ENCODE measurements around the gene MYCBPAP. TPM values are rescaled to one million over a fixed set of nuclear protein-coding genes. Genes with fewer than 3 reads are reported as not detected.

MYCBPAP gene
- total RNA-seq, 3 donors from 2014 or later, result 0.66 to 1.9 (median 1.3) TPM

DNA sequence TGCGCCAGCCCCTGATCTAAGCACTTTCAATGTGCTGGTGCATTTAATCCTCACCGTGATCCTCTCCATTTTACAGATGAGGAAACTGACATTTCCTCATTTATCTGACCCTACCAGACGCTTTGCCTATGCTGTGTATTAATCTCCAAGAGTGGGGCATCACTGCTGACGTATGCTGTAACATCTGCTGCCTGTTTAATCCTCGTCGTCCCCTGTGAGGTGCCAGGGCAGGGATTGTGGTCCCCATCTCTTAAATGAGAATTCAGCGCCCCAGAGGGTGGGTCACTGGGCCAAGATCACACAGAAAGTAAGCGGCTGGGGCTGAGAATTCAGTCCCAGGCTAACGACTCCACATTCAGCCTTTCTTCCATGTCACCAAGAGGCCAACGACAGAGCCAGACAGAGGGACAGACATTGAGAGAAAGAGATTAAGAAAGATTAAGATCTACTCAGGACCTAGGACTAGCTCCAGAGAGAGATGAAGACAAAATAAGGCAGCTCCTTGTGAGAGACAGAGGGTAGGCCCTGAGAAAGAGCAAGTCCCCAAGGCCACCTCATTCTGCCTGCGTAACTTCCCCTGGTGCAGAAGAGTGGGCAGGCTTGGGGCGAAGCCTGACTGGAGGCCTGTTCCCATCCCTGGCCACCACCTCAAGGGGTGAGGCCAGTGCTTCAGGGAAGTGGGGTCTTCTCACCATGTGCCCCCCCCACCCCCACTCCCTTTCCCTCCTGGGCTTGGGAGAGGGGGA, 65.8 kb downstream of the MYCBPAP start:
- H3K27me3 ChIP-seq, result no peaks in the 10 kb centered on the region
- intact Hi-C loops (cut with DNase I; ENCODE audit: low total_unique reads), result no loop called here
- H3K9me3 ChIP-seq, result no peaks in the 10 kb centered on the region
- no peak for DNase-seq (ENCODE audit: low spot score in 2 of 2)
- TF ChIP-seq, protein P1, sequence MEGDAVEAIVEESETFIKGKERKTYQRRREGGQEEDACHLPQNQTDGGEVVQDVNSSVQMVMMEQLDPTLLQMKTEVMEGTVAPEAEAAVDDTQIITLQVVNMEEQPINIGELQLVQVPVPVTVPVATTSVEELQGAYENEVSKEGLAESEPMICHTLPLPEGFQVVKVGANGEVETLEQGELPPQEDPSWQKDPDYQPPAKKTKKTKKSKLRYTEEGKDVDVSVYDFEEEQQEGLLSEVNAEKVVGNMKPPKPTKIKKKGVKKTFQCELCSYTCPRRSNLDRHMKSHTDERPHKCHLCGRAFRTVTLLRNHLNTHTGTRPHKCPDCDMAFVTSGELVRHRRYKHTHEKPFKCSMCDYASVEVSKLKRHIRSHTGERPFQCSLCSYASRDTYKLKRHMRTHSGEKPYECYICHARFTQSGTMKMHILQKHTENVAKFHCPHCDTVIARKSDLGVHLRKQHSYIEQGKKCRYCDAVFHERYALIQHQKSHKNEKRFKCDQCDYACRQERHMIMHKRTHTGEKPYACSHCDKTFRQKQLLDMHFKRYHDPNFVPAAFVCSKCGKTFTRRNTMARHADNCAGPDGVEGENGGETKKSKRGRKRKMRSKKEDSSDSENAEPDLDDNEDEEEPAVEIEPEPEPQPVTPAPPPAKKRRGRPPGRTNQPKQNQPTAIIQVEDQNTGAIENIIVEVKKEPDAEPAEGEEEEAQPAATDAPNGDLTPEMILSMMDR (IDR thresholded peaks at IDR 0.05), result no peak
- TF ChIP-seq POLR2AphosphoS5 (IDR thresholded peaks at IDR 0.05) (no peak), POLR2A (IDR thresholded peaks at IDR 0.05) (no peak)
- no peaks in the 10 kb centered on the region for H3K4me1 ChIP-seq
- no peak overlapping the region for H3K27ac ChIP-seq
- H3K36me3 ChIP-seq, result no peaks in the 10 kb centered on the region
- no peak overlapping the region for H3K4me3 ChIP-seq

DNA sequence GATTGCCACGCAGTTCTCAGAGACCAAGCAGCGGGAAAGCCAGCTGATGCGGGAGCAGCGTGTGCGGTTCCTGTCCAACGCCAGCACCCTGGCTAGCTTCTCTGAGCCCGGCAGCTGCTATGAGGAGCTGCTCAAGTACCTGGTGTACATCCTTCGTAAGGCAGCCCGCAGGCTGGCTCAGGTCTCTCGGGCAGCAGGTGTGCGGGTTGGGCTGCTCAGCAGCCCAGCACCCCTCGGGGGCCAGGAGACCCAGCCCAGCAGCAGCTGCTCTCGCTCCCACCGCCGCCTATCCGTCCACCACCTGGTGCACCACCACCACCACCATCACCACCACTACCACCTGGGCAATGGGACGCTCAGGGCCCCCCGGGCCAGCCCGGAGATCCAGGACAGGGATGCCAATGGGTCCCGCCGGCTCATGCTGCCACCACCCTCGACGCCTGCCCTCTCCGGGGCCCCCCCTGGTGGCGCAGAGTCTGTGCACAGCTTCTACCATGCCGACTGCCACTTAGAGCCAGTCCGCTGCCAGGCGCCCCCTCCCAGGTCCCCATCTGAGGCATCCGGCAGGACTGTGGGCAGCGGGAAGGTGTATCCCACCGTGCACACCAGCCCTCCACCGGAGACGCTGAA, 67.5 kb downstream of the MYCBPAP start:
- H3K27ac ChIP-seq, result no peak overlapping the region
- H3K27me3 ChIP-seq, result no peaks in the 10 kb centered on the region
- no peaks in the 10 kb centered on the region for H3K9me3 ChIP-seq
- intact Hi-C loops (cut with DNase I; ENCODE audit: low total_unique reads), result no loop called here
- no peak overlapping the region for H3K4me3 ChIP-seq
- TF ChIP-seq POLR2A (IDR thresholded peaks at IDR 0.05) (no peak), POLR2AphosphoS5 (IDR thresholded peaks at IDR 0.05) (no peak)
- TF ChIP-seq, protein P1 (IDR thresholded peaks at IDR 0.05), result no peak
- no peaks in the 10 kb centered on the region for H3K36me3 ChIP-seq
- H3K4me1 ChIP-seq, result no peaks in the 10 kb centered on the region
- no peak for DNase-seq (ENCODE audit: low spot score in 2 of 2)

DNA sequence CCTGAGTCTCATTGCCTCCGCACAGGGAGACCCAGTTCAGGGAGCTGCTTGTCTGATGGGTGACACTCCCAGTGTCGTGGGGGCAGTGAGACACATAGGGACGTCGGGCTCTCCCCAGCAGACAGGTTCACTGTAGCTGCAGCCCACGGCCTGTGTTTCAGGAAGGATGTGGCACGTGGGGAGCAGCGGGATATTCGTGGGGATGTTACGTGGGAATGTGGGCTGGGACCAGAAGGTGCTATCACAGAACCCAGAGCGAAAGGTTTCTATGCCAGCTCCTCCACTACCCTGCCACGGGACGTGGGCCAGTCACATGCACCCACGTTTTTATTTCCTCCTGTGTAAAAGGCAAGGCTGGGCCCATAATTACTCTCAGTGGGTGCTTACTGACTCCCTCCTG, 68.6 kb downstream of the MYCBPAP start:
- Histone ChIP-seq H3K4me3 (no peak overlapping the region), H3K9me3 (no peaks in the 10 kb centered on the region), H3K27me3 (no peaks in the 10 kb centered on the region), H3K36me3 (no peaks in the 10 kb centered on the region), H3K27ac (no peak overlapping the region), H3K4me1 (no peaks in the 10 kb centered on the region)
- TF ChIP-seq, protein P1 (IDR thresholded peaks at IDR 0.05), result no peak
- TF ChIP-seq POLR2A (IDR thresholded peaks at IDR 0.05) (no peak), POLR2AphosphoS5 (IDR thresholded peaks at IDR 0.05) (no peak)
- intact Hi-C loops (cut with DNase I; ENCODE audit: low total_unique reads), result no loop called here
- no peak for DNase-seq (ENCODE audit: low spot score in 2 of 2)

DNA sequence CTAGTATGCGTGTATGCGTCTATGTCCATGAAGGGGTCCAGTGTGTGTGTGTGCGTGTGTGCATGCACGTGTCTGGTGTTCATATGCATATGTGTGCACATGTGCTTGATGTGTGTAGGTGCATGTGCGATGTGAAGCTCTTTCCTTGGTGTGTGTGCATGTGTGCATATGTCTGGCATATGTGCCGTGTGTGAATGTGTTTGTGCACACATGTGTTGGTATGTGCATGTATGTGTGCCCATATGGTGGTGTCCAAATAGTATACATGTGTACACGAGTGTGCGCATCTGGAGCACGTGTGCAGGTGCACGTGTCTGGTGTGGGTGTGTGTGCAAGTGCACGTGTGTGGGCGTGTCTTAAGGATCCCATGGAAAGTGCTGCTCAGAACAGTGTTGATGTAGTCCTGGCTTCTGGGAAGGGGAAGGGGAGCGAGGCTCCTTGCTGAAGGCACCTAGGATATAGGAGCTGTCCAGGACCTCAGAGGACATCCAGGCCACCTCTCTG, 69.3 kb downstream of the MYCBPAP start:
- TF ChIP-seq, protein P1 (IDR thresholded peaks at IDR 0.05), result no peak
- no peak for TF ChIP-seq POLR2A (IDR thresholded peaks at IDR 0.05)
- no peak for TF ChIP-seq POLR2AphosphoS5 (IDR thresholded peaks at IDR 0.05)
- H3K27ac ChIP-seq, result no peak overlapping the region
- no peak overlapping the region for H3K4me3 ChIP-seq
- no peaks in the 10 kb centered on the region for H3K27me3 ChIP-seq
- no peaks in the 10 kb centered on the region for H3K9me3 ChIP-seq
- intact Hi-C loops (cut with DNase I; ENCODE audit: low total_unique reads), result no loop called here
- no peak for DNase-seq (ENCODE audit: low spot score in 2 of 2)
- no peaks in the 10 kb centered on the region for H3K4me1 ChIP-seq
- H3K36me3 ChIP-seq, result no peaks in the 10 kb centered on the region

DNA sequence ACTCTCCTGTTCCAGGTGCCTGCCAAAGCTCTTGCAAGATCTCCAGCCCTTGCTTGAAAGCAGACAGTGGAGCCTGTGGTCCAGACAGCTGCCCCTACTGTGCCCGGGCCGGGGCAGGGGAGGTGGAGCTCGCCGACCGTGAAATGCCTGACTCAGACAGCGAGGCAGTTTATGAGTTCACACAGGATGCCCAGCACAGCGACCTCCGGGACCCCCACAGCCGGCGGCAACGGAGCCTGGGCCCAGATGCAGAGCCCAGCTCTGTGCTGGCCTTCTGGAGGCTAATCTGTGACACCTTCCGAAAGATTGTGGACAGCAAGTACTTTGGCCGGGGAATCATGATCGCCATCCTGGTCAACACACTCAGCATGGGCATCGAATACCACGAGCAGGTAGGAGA, 69.9 kb downstream of the MYCBPAP start:
- no peak for DNase-seq (ENCODE audit: low spot score in 2 of 2)
- Histone ChIP-seq H3K36me3 (no peaks in the 10 kb centered on the region), H3K27me3 (no peaks in the 10 kb centered on the region), H3K27ac (no peak overlapping the region), H3K9me3 (no peaks in the 10 kb centered on the region), H3K4me1 (no peaks in the 10 kb centered on the region), H3K4me3 (no peak overlapping the region)
- no peak for TF ChIP-seq POLR2AphosphoS5 (IDR thresholded peaks at IDR 0.05)
- TF ChIP-seq POLR2A (IDR thresholded peaks at IDR 0.05), result no peak
- TF ChIP-seq, protein P1 (IDR thresholded peaks at IDR 0.05), result no peak
- intact Hi-C loops (cut with DNase I; ENCODE audit: low total_unique reads), result no loop called here
